Measurements from ENCODE around the gene KIAA1755.

GRCh38 chr20:38162149-38162548 lies 98.4 kb downstream of the KIAA1755 start:
- no peak for TF ChIP-seq CTCF (IDR thresholded peaks at IDR 0.05)
- TF ChIP-seq POLR2A (IDR thresholded peaks at IDR 0.05), result no peak

All from body of pancreas (tissue), 4 donors.